Naive thymus-derived CD8-positive, alpha-beta T cell (primary cell): ENCODE data around the gene SYNCRIP. TPM values are rescaled to one million over a fixed set of nuclear protein-coding genes. Genes with fewer than 3 reads are reported as not detected.
"Not testable (repeated sequence)": the region's sequence is repeated elsewhere in the genome, so short reads cannot be mapped to it uniquely, and the experiment has no call there.

Experiments used
- ATAC-seq, 2 donors: fragments of 150-1000 bp; cut with Tn5 transposase in 1 of 2; sonication (Bioruptor Pico), chemical (Tn5 transposase) in 1 of 2; 1 replicate in 1 of 2; 2 replicates in 1 of 2; pipeline ENCODE4 v1.10.0; 2021; ENCODE audit warnings: mild to moderate bottlenecking in 2 of 2, moderate library complexity in 2 of 2
- POLR2A ChIA-PET: fragments of 350-600 bp; sonication (Branson Sonifier 250); formaldehyde crosslinking; loops from one replicate; lab custom pipeline; 2021; ENCODE audit warnings: antibody characterized with exemption; lab: Charles Lee
- DNase-seq, 10 donors: peaks; one replicate each; pipeline versions ENCODE4 v3.0.0 to v3.0.0-alpha.2; 2020 to 2022
- H3K27ac Mint-ChIP-seq, 10 donors: one replicate each; pipeline ENCODE4 v1.8.0; 2020 to 2022; ENCODE audit warnings: mild to moderate bottlenecking in 10 of 10, mixed read lengths in 10 of 10, moderate library complexity in 4 of 10, inconsistent platforms in 1 of 10
- H3K27me3 Mint-ChIP-seq, 5 donors: one replicate each; pipeline ENCODE4 v1.8.0; 2021 to 2022; ENCODE audit warnings: mixed read lengths in 5 of 5
- H3K36me3 Mint-ChIP-seq, 3 donors: one replicate each; pipeline ENCODE4 v1.8.0; 2020 to 2022; ENCODE audit warnings: mixed read lengths in 3 of 3, mild to moderate bottlenecking in 2 of 3, inconsistent platforms in 1 of 3
- H3K4me1 Mint-ChIP-seq, 4 donors: one replicate each; pipeline ENCODE4 v1.8.0; 2021 to 2022; ENCODE audit warnings: mixed read lengths in 4 of 4
- H3K4me3 Mint-ChIP-seq, 10 donors: one replicate each; pipeline ENCODE4 v1.8.0; 2020 to 2022; ENCODE audit warnings: mild to moderate bottlenecking in 10 of 10, mixed read lengths in 10 of 10, moderate library complexity in 6 of 10, inconsistent platforms in 1 of 10
- H3K9me3 Mint-ChIP-seq, 9 donors: one replicate each; pipeline ENCODE4 v1.8.0; 2020 to 2022; ENCODE audit warnings: mixed read lengths in 9 of 9, mild to moderate bottlenecking in 3 of 9, inconsistent platforms in 1 of 9, moderate library complexity in 1 of 9
- polyA plus RNA-seq, 3 donors: library from polyadenylated mRNA; unstranded; fragments of 300-500 nt; fragmentation: Illumina TruSeq; gene quantifications; one replicate each; pipeline ENCODE4 v1.2.3, GENCODE V29; 2021
- total RNA-seq, 8 experiments: library from RNA in 2 of 8; stranded (reverse) in 2 of 8; gene quantifications; one replicate each; pipeline ENCODE4 v1.2.3 and lab custom pipeline; 2021 to 2026

The SYNCRIP gene
- total and polyA plus RNA-seq, 5 experiments from 2014 or later: 68.6 to 103 (median 80.9) TPM

GRCh38 chr6:85569323-85569722 lies 73.4 kb downstream of the SYNCRIP start:
- POLR2A ChIA-PET: interaction anchor here (1.4 kb wide), 1 partner anchor 24 kb away, joined by 6 read pairs; the partner anchor contains the start of gene SNX14

GRCh38 chr6:85568411-85568810 lies 74.3 kb downstream of the SYNCRIP start:
- H3K27me3 Mint-ChIP-seq: no peaks in the 10 kb centered on the region
- peaks cover 0 to 1% (median 0%) of the 10 kb centered on the region in 9 donors for H3K9me3 Mint-ChIP-seq
- ATAC-seq: no peak
- peaks cover 0 to 4% (median 2%) of the 10 kb centered on the region in 4 donors for H3K4me1 Mint-ChIP-seq
- DNase-seq: no peak
- H3K27ac Mint-ChIP-seq: peak overlapping the region in 2 of 10 donors; percentile 13 to 65
- H3K36me3 Mint-ChIP-seq: peaks cover 4 to 86% (median 36%) of the 10 kb centered on the region in 3 donors
- POLR2A ChIA-PET: no interaction called here
- no peak overlapping the region for H3K4me3 Mint-ChIP-seq

More at GRCh38 chr6:85569323-85569722, 73.4 kb downstream of the SYNCRIP start:
- peaks cover 2 to 81% (median 30%) of the 10 kb centered on the region in 3 donors for H3K36me3 Mint-ChIP-seq
- no peak overlapping the region for H3K4me3 Mint-ChIP-seq
- peaks cover 0 to 4% (median 2%) of the 10 kb centered on the region in 4 donors for H3K4me1 Mint-ChIP-seq
- H3K9me3 Mint-ChIP-seq: peaks cover 0 to under 1% (median 0%) of the 10 kb centered on the region in 9 donors
- no peak for ATAC-seq
- H3K27ac Mint-ChIP-seq: peak overlapping the region in 2 of 10 donors; percentile 1 to 38
- DNase-seq: no peak
- H3K27me3 Mint-ChIP-seq: no peaks in the 10 kb centered on the region

- Mint-ChIP-seq H3K9me3 (peaks cover 0 to 1% (median 0%) of the 10 kb centered on the region in 9 donors), H3K27me3 (no peaks in the 10 kb centered on the region), H3K4me1 (peaks cover 0 to 4% (median 2%) of the 10 kb centered on the region in 4 donors), H3K4me3 (no peak overlapping the region), H3K27ac (peak overlapping the region in 2 of 10 donors; percentile 13 to 39), H3K36me3 (peaks cover 4 to 76% (median 40%) of the 10 kb centered on the region in 3 donors)
- DNase-seq: no peak
- POLR2A ChIA-PET: no interaction called here
- ATAC-seq: no peak
These were observed 77.0 kb downstream of the SYNCRIP start for GRCh38 chr6:85565736-85566135.

GRCh38 chr6:85564223-85564622 lies 78.5 kb downstream of the SYNCRIP start:
- DNase-seq, ATAC-seq: not testable (repeated sequence)

More at GRCh38 chr6:85564223-85564622, 78.5 kb downstream of the SYNCRIP start:
- POLR2A ChIA-PET, H3K4me3 Mint-ChIP-seq, H3K9me3 Mint-ChIP-seq, H3K4me1 Mint-ChIP-seq, H3K27me3 Mint-ChIP-seq: not testable (repeated sequence)
- H3K27ac Mint-ChIP-seq: peak overlapping the region in 1 of 10 donors; percentile 13
- peaks cover 4 to 80% (median 41%) of the 10 kb centered on the region in 3 donors for H3K36me3 Mint-ChIP-seq

Other genes starting within 250 kb of the SYNCRIP start
- gene NT5E, start 192.8 kb downstream of the SYNCRIP start, total RNA-seq: 10 to 100 TPM; 56.5 to 57.3 TPM
- 100 to 1,000 TPM in 2 of 3 donors, 10 to 100 TPM in 1; 77.7 to 128 (median 103) TPM for gene NT5E, start 192.8 kb downstream of the SYNCRIP start, polyA plus RNA-seq
- gene SNX14, start 49.0 kb downstream of the SYNCRIP start, total RNA-seq: 10 to 100 TPM; 82.1 to 84.1 TPM
- gene SNX14, start 49.0 kb downstream of the SYNCRIP start, polyA plus RNA-seq: 10 to 100 TPM; 40.9 to 54.6 (median 45.7) TPM